Measurements from ENCODE around the gene PEX3.
"Not testable (repeated sequence)": the region's sequence is repeated elsewhere in the genome, so short reads cannot be mapped to it uniquely, and the experiment has no call there.

PEX3 gene

DNA sequence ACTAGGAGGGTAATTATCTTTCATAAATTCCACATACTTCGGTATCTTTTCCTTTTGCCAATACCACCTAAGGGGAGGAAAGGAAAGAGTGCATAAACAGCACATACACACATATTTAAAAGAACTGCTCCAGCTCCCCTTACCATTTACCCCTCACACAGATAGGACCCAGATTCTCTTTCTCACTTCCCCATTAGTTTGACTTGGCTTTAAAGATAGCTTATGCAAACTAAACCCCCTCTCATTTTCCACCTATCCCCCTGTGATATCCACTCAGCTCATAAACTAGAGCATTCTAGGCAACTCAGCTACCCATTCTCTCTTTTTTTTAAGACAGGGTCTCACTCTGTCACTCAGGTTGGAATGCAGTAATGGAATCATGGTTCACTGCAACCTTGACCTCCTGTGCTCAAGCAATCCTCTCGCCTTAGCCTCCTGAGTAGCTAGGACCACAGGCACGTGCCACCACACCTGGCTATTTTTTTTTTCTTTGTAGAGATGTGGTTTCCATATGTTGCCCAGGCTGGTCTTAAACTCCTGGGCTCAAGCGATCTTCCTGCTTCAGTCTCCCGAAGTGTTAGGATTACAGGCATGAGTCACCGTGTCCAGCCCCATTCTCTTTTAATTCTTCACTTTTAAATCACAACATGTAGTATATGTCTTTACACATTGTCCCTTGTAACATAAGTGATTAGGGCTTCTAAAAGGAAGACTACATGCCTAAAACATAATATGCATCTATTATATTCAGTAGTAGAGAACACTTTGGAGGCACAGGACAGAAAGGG lies 56.9 kb downstream of the PEX3 start:
- no peak for DNase-seq

DNA sequence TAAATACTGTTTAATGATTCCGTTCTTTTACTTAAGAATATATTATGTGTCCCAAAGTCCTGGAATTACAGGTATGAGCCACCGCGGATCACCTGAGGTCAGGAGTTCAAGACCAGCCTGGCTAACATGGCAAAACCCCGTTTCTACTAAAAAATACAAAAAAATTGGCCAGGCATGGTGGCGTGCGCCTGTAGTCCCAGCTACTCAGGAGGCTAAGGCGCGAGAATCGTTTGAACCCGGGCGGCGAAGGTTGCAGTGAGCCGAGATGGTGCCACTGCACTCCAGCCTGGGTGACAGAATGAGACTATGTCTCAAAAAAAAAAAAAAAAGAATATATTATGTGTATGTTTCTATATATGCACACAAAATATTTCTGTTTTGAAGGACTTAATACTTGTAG lies 59.7 kb downstream of the PEX3 start:
- DNase-seq: not testable (repeated sequence)

DNA sequence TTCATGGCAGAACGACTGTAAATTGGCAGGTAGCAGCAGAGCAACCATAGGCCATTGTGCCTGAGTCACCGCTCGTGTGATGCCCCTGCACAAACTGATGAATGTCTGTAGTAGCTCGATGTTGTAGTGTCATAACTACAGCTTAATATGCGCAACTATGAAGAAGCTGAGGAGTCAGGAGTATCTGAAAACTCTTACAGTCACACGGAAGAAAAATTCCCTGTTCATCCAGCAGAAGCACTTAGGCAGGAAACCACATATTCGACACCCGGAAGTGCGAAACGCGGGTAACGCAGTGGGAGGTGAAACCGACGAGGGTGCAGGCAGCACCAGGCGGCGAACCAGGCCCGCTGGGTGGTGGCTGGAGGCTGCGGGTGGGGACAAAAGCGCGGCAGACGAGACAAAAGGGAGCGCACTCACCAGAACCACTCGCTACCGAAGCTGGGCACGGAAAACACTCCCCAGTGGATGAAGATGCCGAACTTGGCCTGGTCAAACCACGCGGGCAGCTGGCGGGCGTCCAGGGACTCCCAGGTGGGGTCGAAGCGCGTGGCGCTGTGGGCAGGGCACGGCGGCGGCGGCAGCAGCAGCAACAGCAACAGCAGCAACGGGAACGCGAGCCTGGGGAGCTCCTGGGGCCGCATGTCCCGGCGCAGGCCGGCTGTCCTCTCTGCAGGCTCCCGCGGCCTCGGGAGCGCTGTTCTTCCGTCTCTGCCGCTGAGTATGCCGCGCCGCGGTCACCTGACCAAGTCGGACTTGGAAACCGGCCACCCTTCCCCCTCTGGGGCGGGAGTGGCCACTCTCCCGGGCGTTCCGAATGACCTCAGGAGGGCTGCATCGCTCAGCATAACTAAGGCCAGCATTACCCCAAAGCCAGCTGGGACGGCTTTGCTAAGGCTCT lies 60.6 kb downstream of the PEX3 start, which contains the start of gene FUCA2:
TSS of gene FUCA2 (minus strand) at position 730 of the 901 bp plus-strand sequence. CDS start at position 644, 86 bp downstream.
- peak; percentile 64 to 68 for DNase-seq

DNA sequence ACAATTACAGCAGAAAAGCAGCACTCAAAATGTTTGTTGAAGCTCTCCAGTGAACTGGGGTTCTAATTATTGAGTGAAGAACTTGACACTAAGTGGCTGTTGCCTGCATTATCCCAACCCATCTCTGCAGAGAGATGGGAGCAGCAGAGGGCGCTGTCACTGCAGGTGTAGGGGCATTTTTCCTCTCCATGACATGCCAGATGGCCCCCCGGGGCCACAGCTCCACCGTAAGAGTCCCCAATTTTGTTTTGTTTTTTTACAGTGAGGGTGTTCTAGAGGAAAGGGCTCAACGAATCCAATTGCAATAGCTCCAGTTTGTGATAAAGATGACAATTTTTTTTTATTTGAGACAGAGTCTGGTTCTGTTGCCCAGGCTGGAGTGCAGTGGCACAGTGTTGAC lies 62.8 kb downstream of the PEX3 start:
- peak; percentile 15 to 30 for DNase-seq

DNA sequence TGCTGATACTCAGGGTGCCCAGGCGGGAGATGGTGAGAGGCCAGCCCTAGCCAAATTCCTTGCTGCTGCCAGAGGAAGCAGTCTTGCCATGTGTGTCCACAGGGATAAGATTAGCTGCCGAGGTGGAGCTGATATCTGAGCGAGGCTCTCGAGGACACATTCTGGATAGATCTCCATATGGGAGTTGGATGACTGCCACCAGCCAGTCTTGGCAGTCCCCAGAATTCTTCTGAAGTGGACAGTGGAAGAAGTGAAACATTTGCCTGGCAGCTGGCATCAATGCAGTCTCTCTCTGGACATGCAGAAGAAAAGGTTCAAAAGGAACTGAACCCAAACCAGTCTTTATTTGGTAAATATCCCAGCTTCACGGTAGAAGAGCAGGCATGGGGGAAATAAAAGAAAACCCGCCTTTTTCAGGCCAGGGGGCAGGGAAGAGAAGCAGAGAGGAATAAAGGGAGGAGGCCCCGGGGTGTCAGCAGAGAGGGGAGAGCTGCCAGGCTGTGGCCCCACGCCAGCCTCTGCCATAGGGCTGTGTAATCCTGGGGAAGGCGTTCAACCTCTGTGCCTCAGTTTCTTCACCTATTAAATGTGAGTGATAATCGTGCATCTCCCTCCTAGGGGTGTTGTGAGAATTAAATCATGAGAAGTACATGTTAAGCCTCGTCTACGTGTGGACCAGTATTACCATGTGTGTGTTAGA lies 64.6 kb downstream of the PEX3 start:
- DNase-seq: no peak

DNA sequence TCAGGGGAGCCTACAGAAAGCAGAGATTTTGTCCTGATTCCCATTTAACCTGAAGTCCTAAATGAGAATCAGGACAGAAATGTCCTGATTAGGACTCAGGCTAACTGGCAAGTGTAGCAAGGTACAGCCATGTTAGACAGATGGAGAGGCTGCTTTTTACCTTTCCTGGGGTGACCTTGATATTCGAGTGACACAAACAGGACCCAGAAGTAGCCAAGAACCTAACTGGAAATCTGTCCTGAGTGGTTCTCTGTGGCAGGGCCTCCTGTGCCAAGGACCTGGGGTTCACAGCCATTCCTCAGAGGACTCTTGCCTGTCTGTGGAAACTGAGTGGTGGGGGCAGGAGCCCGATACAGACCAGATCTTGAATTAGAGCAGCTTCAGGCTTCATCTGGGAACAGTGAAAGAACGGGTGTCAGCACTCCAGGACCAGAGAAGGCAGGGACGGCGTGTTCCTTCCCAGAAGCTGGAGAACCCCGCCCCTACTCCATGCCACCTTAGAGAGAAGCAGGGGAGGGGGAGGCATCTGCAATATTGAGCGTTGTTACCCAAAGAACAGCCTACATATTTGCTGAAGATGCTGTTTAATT lies 65.3 kb downstream of the PEX3 start:
- DNase-seq: no peak

DNA sequence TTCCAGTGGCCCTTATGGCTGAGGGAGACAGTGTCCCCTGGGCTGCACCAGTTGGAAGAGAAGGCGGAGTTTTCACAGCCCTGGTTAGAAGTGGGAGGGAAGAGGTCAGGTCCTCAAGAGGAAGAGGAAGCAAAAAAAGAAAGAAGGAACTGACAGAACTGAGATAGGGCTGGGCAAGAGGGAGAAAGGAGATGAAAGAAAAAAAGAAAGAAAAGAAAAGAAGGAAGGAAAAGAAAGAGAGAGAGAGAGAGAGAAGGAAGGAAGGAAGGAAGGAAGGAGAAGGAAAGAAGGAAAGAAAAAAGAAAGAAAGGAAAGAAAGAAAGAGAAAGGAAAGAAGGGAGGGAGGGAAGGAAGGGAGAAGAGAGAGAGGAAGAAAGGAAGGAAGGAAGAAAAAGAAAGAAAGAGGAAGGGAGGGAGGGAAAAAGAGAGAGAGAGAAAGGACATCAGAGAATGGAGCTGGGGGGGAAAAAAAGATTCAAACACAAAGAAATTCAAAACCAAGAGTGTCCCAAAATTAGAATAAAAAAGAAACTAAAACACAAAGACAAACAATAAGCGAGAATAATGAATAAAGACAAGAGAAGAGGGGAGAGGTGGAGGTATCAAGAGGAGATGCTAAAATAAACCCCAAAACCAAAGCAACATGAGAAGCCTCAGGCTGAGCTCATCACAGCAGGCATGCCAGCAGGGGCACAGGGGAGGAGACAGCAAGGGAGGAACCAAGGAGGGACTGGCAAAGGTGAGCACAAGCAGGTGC lies 66.3 kb downstream of the PEX3 start:
- DNase-seq: no peak

DNA sequence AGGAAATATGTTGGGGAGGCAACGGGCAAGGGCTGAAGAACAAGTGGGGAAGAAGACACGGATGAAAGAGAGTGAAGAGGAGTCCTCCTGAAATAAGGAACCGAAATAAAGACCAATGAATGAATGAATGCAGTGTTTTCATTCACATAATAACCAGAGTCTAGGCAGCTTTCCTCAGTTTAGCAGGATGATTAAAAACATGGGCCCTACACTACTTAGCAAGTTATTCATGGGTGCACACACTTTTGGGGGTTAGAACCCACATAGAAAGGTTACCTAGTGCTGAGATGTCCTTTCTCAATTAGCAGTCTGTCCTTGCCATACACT lies 66.8 kb downstream of the PEX3 start:
- DNase-seq: no peak

DNA sequence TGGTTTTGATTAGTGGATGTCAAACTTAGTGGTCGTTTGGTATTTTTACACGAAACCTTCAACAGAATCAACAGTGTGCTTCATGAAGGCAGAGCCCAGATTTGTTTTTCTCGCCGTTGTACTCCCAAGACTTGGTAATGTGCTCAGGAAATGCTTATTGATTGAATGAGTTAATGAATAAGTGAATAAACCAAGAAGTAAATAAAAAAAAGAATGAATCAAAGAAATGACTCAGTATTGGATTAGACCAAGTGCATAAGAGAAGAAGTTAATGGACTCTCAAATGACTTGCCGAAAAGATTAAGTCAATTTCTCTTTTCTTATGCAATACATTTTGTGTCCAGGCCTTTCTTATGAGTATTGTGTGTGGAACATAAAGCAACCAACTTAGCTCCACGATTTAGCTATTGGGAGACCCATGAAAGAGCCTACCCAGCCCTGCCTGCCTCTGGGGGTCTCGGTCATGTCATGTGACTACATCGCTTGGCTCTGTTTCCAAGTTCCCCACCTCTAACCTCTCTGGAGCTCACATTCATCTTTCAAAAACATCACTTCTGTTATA lies 71.5 kb downstream of the PEX3 start:
- no peak for DNase-seq

DNA sequence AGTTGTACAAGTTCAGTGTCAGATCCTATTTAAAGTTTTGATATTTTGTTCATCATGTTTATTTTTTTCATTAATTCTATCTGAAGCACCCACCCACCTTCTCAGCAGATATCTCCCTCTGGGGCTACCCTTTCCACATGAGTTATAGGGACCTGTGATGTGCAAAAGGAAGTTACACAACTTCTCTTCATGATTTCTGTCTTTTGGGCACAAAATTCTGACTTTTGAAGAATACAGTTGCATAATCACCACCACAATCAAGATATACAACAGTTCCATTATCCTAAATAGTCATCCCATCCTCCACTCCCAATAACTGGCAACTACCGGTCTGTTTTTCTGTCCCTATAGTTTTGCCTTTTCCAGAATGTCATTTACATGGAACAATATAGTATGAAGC lies 74.8 kb downstream of the PEX3 start:
- DNase-seq: no peak

DNA sequence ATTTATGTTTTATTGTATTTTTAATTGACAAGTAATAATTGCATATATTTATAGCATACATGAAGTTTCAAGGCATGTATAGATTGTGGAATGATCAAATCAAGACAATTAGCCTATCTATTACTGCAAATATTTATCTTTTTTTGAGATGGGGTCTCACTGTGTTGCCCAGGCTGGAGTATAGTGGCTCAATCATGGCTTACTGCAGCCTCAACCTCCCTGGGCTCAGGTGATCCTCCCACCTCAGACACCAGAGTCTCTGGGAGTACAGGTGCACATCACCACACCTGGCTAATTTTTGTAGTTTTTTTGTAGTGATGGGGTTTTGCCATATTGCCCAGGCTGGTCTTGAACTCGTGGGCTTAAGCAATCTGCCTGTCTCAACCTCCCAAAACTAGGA lies 77.1 kb downstream of the PEX3 start:
- DNase-seq: no peak

DNA sequence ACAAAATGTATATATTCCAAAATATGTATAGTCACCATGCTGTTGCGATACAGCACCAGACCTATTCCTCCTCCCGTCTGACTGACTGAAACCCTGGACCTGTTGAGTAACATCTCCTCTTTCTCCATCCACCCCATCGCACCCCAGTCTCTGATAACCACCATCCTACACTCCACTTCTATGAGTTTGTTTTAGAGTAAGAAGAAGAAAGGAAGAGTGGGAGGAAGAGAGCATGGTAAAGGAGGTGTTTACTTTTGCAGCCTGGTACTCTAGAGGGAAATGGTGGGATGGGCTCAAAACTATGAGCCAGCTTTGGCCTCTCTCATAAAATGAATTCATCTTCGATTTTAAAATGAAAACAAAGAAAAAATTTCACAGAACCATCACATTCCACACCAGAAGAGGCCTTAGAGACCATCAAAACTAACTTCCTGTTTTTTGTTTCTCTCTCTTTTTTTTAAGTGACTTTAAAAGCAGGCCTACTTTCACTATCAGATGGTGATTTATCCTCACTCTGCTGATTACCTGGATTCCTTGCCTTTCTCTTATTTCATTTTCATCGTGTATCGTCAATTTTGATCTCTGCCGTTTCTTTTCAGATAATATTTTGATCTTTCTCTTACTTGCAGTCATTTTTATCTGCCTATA lies 77.7 kb downstream of the PEX3 start:
- DNase-seq: no peak

DNA sequence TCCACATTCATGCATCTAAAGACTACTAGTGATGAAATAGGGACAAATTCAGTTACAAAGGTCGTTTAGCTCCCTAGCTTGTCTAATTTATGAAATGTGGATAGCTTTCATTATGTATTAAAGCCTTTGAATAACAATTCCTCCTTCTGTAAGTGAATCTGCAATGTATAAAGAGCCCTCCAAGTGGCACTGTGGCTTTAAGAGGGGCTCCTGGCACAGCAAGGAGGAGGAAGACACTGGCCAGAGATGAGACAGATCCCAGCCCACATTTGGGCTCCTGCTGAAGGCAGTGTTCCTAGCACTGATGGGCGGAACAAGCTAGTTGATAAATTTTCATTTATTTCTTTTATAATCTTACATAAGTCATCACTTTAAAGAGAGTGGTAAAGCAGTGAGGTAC lies 78.5 kb downstream of the PEX3 start:
- DNase-seq: no peak

DNA sequence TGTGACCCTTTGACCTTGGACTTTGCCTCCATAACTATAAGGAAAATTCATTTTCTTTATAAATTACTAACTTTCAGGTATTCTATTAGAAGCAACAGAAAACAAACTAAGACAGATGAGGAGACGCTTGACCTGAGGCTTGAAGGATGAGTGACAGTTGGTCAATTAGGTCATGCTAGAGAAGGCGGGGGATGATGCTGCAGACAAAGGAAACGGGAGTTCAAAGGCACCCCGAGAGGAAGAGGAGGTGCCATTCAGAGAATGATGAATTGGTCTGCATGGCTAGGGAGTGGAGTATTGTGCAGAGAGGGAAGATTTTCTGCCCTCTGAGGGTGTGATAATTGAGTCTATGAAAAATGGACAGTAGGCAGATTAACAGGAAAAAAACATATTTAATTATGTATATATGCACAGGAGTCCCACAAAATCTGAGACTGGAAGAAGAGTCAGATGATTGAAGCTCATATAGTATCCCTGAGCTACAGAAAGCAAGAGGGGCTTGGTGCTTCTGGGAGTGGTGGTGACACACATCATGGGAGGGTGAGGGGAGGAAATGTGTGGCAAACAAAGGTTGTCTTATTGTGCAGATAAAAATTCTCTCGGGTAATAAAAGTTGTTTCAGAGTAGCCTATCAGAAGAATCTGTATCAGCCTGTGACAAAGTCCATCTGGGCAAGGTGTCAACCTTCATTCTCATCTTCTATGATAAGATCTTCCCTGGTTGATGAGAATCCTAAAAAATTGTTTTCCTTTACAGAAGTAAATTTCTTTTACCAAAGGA lies 81.3 kb downstream of the PEX3 start:
- no peak for DNase-seq

DNA sequence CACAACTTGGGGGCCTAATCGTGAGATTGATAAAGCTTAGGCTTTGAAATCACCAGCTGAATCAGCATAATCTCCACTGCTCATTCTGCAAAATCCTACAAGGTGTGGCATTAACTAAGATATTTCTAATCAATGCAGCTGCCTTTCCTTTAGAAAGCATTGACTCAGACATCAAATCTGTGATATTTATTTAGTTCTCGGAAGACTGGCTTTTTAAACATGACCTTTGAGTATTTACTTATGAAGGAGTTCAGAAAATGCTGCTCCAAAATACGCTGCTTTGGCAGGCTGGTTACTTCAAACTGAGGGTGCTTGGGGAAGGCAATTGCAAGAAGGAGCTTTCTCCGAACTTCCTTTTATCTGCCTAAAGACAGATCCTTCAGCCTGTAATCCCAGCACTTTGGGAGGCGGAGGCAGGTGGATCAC lies 84.6 kb downstream of the PEX3 start:
- no peak for DNase-seq

DNA sequence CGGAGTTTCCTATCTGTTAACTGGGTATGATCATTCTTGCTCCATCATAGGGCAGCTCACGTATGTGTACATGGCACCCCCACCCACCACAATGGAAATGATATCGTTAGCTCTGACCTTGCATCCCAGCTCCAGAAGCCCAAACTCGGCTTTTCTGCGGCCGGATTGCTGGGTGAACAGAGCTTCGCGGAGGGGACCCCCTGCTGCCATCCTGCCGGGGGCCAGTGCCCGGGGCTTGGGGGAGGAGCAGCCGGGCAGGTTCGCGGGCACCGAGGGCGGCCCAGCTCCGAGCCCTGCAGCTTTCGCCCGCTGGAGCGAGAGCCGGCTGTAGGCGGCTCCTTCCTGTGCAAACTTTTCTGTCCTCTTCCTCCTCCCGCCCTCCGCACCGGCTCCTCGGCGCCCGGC lies 85.9 kb downstream of the PEX3 start:
- DNase-seq: peak in 1 of 2 experiments; percentile 51

DNA sequence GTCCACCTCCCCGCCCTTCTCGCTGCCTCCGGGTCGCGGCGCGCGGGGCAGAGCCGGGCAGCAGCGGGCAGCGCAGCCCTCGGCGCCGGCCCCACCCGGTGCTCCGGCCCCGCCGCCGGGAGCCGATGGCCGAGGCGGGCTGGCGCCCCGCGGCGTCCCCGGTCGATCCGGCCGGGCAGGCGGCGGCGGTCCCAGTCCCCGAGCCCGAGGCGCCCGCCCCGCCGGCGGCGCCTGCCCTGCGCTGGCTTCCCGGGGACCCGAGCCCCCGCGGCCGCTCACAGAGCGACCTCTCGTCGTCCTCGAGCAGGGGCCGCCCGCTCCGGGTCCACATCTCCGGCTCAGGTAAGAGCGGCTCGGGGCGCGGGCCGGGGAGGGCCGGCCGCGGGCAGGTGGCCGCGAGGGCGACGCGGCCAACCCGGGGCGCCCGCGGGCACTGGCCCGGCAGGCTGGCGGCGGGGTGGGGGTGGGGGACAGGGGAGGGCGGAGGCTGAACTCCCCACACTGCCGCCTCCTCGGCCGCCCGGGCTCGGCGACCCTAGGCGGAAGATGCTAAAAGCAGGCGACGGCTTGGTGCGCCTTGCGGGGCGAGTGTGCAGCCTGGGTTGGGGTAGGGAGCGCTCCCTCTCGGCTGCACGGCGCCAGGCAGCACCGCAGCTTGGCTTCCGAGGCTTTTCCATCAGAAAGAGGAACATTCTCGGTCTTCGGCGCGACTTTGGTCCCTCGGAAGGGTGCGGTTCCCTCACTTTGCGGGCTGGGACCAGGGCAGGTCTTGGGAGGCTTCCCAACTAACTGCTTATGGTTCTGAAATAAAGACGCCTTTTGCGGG lies 86.5 kb downstream of the PEX3 start:
- peak; percentile 54 to 59 for DNase-seq

DNA sequence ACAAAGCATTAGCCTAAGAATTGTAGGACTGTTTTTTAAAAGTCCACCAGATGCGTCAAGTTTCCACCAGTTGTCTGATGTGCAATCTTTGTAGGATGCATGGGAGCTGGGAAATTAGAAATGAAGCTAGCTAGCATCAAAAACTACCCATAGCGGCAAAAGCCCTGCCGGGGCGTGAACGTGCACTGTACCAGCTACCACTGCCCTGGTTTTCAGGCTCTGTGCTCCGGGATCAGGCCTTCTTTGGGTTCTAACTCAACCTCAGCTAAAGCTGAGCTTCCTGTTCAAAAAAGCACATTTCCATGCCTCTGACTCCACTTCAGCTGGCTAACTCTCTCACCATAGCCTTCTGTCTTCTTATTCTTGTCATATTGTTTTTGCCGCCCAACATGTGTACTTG lies 87.8 kb downstream of the PEX3 start:
- no peak for DNase-seq

DNA sequence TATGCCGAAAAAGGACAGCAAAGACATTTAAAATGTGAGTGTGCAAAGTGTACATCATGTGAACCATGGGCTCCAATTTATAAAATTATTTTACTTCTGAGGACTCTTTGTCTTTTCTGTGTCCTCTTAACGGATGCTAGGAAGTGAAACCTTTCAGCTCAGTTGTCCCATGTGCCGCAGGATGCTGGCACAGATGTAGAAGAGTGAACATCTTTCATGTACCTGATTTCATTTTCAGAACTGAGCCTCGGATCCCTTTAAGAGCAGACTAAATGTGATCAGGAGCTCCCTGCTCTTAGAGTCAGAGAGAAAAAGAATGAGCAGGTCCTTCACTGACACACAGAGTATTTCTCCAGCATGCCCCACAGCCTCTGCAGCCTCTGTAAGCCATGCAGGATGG lies 88.5 kb downstream of the PEX3 start:
- no peak for DNase-seq

DNA sequence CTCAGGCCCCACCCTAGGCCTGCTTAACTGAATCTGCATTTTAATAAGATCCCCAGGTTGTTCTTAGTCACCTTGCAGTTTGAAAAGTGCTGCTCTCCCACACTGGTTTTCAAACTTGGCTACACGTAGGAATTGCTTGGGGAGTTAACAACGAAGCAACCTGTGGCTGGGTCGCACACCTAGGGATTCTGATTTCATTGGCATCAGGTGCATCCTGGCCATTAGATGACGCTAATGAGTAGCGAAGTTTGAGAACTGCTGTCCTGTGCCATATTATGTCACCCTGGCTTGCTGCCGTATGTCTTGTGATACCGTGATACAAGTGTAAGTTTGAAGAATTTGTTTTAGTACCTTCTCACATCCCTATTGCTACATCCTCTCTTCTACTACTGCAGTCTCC lies 89.1 kb downstream of the PEX3 start:
- DNase-seq: no peak
